Measurements from ENCODE around the gene LCN6. TPM values are rescaled to one million over a fixed set of nuclear protein-coding genes. Genes with fewer than 3 reads are reported as not detected.

The LCN6 gene
- polyA plus RNA-seq, 3 donors = not detected

DNA sequence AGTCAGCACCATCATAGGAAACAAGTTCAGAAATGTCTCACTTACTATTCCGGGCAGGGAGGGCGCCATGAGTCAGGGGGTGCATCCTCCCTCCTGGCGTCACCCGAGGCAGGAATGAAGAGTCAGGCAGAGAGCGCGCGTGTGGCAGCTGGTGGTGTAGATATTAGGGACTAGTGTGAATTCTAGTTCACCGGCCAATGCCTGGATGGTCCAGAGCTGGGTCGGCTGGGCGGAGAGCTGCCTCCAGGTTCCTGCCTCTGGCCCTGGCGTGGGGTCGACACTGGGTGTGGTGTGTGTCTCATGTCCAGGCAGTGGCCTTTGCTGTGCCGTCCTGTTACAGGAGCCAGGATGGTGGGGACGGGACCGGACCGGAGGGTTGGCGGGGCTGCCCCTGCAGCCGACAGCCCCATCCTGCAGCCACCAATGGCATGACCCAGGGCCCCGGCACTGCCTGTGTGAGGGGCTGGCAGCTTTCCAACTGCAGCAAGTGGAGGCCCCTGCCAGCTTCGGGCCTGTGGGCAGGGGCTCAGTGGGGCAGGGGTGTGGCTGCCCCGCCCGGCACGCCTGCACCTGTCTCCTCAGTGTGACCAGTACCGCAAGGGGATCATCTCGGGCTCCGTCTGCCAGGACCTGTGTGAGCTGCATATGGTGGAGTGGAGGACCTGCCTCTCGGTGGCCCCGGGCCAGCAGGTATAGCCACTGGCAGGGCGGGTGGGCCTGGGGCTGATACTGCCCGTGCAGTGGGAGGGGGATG lies 26.8 kb downstream of the LCN6 start:
- H3K4me3 ChIP-seq (replicated peaks in 1 of 3; ENCODE audit: low read depth in 2 of 3, low read length in 3 of 3) = no peak overlapping the region
- H3K36me3 ChIP-seq (replicated peaks in 1 of 2; ENCODE audit: control insufficient read depth in 1 of 2, insufficient read depth in 2 of 2, low read length in 2 of 2) = peaks cover 45 to 46% of the 10 kb centered on the region in 2 donors
- H3K27ac Mint-ChIP-seq = peak overlapping the region in 4 of 7 donors; percentile 41 to 80 (median 44)
- peaks cover 3 to 23% (median 9%) of the 10 kb centered on the region in 3 donors for H3K27me3 Mint-ChIP-seq (ENCODE audit: low read depth in 3 of 3)
- peaks cover 28% of the 10 kb centered on the region for H3K4me1 Mint-ChIP-seq
- H3K9me3 ChIP-seq (replicated peaks in 1 of 2; ENCODE audit: control insufficient read depth in 1 of 2, insufficient read depth in 1 of 2, low read length in 2 of 2) = no peaks in the 10 kb centered on the region
- H3K36me3 Mint-ChIP-seq = peaks cover 30 to 44% of the 10 kb centered on the region in 2 donors
- no peak for DNase-seq
- H3K4me2 ChIP-seq (replicated peaks; ENCODE audit: extremely low read depth, low read length, poor library complexity, severe bottlenecking) = no peak overlapping the region
- peak overlapping the region in 1 of 2 donors; percentile 8 for H3K27ac ChIP-seq (ENCODE audit: low read depth in 1 of 2, low read length in 2 of 2)
- intact Hi-C loops (cut with micrococcal nuclease) = loop anchor here in 1 of 2 donors (10.0 kb wide), 1 partner anchor 237 kb away; the partner anchor contains the start of gene SEC16A
- H3K9ac ChIP-seq (ENCODE audit: insufficient read depth, low read length, poor library complexity, severe bottlenecking) = no peak overlapping the region
- H4K20me1 ChIP-seq (ENCODE audit: insufficient read depth, low read length) = peaks cover 69% of the 10 kb centered on the region
- peaks cover 27% of the 10 kb centered on the region for H3K79me2 ChIP-seq (ENCODE audit: insufficient read depth, low read length)
- no peaks in the 10 kb centered on the region for H3K9me3 Mint-ChIP-seq
- TF ChIP-seq, protein P1, sequence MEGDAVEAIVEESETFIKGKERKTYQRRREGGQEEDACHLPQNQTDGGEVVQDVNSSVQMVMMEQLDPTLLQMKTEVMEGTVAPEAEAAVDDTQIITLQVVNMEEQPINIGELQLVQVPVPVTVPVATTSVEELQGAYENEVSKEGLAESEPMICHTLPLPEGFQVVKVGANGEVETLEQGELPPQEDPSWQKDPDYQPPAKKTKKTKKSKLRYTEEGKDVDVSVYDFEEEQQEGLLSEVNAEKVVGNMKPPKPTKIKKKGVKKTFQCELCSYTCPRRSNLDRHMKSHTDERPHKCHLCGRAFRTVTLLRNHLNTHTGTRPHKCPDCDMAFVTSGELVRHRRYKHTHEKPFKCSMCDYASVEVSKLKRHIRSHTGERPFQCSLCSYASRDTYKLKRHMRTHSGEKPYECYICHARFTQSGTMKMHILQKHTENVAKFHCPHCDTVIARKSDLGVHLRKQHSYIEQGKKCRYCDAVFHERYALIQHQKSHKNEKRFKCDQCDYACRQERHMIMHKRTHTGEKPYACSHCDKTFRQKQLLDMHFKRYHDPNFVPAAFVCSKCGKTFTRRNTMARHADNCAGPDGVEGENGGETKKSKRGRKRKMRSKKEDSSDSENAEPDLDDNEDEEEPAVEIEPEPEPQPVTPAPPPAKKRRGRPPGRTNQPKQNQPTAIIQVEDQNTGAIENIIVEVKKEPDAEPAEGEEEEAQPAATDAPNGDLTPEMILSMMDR (IDR thresholded peaks at IDR 0.05) = no peak
- H3K4me1 ChIP-seq (ENCODE audit: control insufficient read depth in 1 of 2, insufficient read depth in 2 of 2, low read length in 2 of 2) = peaks cover 16 to 27% of the 10 kb centered on the region in 2 donors
- WGBS (ENCODE audit: insufficient coverage) = 76% methylated on average over 26 of the region's 30 CpGs
- H3K27me3 ChIP-seq (ENCODE audit: control insufficient read depth in 2 of 2, insufficient read depth in 2 of 2, low read length in 2 of 2) = peaks cover 0 to 9% of the 10 kb centered on the region in 2 donors
- H3K4me3 Mint-ChIP-seq = no peak overlapping the region
- no peak overlapping the region for H2AFZ ChIP-seq (ENCODE audit: insufficient read depth, low read depth, low read length, poor library complexity, severe bottlenecking)

DNA sequence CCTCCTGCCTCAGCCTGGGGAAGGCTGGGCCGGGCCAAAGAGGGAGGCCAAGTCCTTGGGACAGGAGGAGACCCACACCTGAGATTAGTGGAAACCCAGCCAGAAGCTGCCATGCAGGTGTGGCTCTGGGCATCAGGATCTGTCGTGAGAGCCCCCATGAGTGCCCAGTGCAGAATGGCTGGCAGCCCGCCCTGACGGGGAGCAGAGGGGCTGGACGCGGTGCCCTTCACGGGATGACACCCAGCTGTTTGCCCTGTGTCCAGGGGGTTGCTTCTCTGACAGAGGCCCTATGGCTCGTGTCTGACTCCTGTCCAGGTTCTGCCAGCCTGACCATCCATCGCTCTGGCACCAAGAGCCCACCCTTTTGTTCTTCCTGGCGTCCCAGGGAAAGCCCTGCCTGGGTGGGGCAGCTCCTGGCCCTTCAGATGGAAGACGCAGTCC lies 27.4 kb downstream of the LCN6 start:
- no peak overlapping the region for H3K4me3 Mint-ChIP-seq
- peaks cover 63% of the 10 kb centered on the region for H4K20me1 ChIP-seq (ENCODE audit: insufficient read depth, low read length)
- intact Hi-C loops (cut with micrococcal nuclease) = loop anchor here in 1 of 2 donors (10.0 kb wide), 1 partner anchor 236 kb away; the partner anchor contains the start of gene SEC16A
- H3K27ac Mint-ChIP-seq = peak overlapping the region in 4 of 7 donors; percentile 8 to 80 (median 44)
- H3K9me3 ChIP-seq (replicated peaks in 1 of 2; ENCODE audit: control insufficient read depth in 1 of 2, insufficient read depth in 1 of 2, low read length in 2 of 2) = no peaks in the 10 kb centered on the region
- H3K36me3 Mint-ChIP-seq = peaks cover 24 to 38% of the 10 kb centered on the region in 2 donors
- H3K9ac ChIP-seq (ENCODE audit: insufficient read depth, low read length, poor library complexity, severe bottlenecking) = no peak overlapping the region
- H3K27me3 ChIP-seq (ENCODE audit: control insufficient read depth in 2 of 2, insufficient read depth in 2 of 2, low read length in 2 of 2) = peaks cover 0 to 9% of the 10 kb centered on the region in 2 donors
- H3K4me3 ChIP-seq (replicated peaks in 1 of 3; ENCODE audit: low read depth in 2 of 3, low read length in 3 of 3) = no peak overlapping the region
- no peaks in the 10 kb centered on the region for H3K9me3 Mint-ChIP-seq
- TF ChIP-seq, protein P1 (IDR thresholded peaks at IDR 0.05) = no peak
- no peak for DNase-seq
- 85% methylated on average over 11 of the region's 11 CpGs for WGBS (ENCODE audit: insufficient coverage)
- H3K27ac ChIP-seq (ENCODE audit: low read depth in 1 of 2, low read length in 2 of 2) = no peak overlapping the region
- peaks cover 22% of the 10 kb centered on the region for H3K4me1 Mint-ChIP-seq
- peaks cover 21% of the 10 kb centered on the region for H3K79me2 ChIP-seq (ENCODE audit: insufficient read depth, low read length)
- H3K4me2 ChIP-seq (replicated peaks; ENCODE audit: extremely low read depth, low read length, poor library complexity, severe bottlenecking) = no peak overlapping the region
- peaks cover 40% of the 10 kb centered on the region in 2 donors for H3K36me3 ChIP-seq (replicated peaks in 1 of 2; ENCODE audit: control insufficient read depth in 1 of 2, insufficient read depth in 2 of 2, low read length in 2 of 2)
- H3K27me3 Mint-ChIP-seq (ENCODE audit: low read depth in 3 of 3) = peaks cover 5 to 29% (median 14%) of the 10 kb centered on the region in 3 donors
- no peak overlapping the region for H2AFZ ChIP-seq (ENCODE audit: insufficient read depth, low read depth, low read length, poor library complexity, severe bottlenecking)
- H3K4me1 ChIP-seq (ENCODE audit: control insufficient read depth in 1 of 2, insufficient read depth in 2 of 2, low read length in 2 of 2) = peaks cover 11 to 21% of the 10 kb centered on the region in 2 donors

All from CD14-positive monocyte (primary cell).